Naive B cell (primary cell): Measurements from ENCODE around the gene HNF1B. TPM values are rescaled to one million over a fixed set of nuclear protein-coding genes. Genes with fewer than 3 reads are reported as not detected.
"Not testable (repeated sequence)": the region's sequence is repeated elsewhere in the genome, so short reads cannot be mapped to it uniquely, and the experiment has no call there.

Source experiments
- ATAC-seq, 2 donors: fragments of 150-1000 bp; cut with Tn5 transposase; 2 replicates each; pipeline ENCODE4 v1.10.0; 2021; ENCODE audit warnings: low read depth in 2 of 2, mild to moderate bottlenecking in 2 of 2, moderate library complexity in 2 of 2
- DNase-seq: peaks from one replicate; pipeline ENCODE4 v3.0.0; 2022
- H3K27ac Mint-ChIP-seq, 6 donors: one replicate each; pipeline ENCODE4 v1.8.0; 2020 to 2022; ENCODE audit warnings: mild to moderate bottlenecking in 6 of 6, mixed read lengths in 6 of 6, moderate library complexity in 5 of 6, inconsistent platforms in 2 of 6
- H3K27me3 Mint-ChIP-seq, 3 donors: one replicate each; pipeline ENCODE4 v1.8.0; 2021 to 2022; ENCODE audit warnings: mixed read lengths in 3 of 3, mild to moderate bottlenecking in 1 of 3
- H3K36me3 Mint-ChIP-seq, 2 donors: one replicate each; pipeline ENCODE4 v1.8.0; 2020 to 2022; ENCODE audit warnings: mixed read lengths in 2 of 2, inconsistent platforms in 1 of 2, mild to moderate bottlenecking in 1 of 2
- H3K4me1 Mint-ChIP-seq, 3 donors: one replicate each; pipeline ENCODE4 v1.8.0; 2020 to 2022; ENCODE audit warnings: mixed read lengths in 3 of 3, inconsistent platforms in 1 of 3, mild to moderate bottlenecking in 1 of 3, moderate library complexity in 1 of 3
- H3K4me3 Mint-ChIP-seq, 8 donors: one replicate each; pipeline ENCODE4 v1.8.0; 2020 to 2022; ENCODE audit warnings: mild to moderate bottlenecking in 8 of 8, mixed read lengths in 8 of 8, moderate library complexity in 8 of 8, inconsistent platforms in 2 of 8
- H3K9me3 Mint-ChIP-seq, 7 donors: one replicate each; pipeline ENCODE4 v1.8.0; 2020 to 2022; ENCODE audit warnings: mixed read lengths in 7 of 7, mild to moderate bottlenecking in 5 of 7, inconsistent platforms in 2 of 7, moderate library complexity in 1 of 7
- polyA plus RNA-seq, 6 donors: library from polyadenylated mRNA; unstranded; fragments of 300-500 nt; fragmentation: Illumina TruSeq; gene quantifications; one replicate each; pipeline ENCODE4 v1.2.3, GENCODE V29; 2021; ENCODE audit warnings: low read depth in 6 of 6

Gene HNF1B, protein sequence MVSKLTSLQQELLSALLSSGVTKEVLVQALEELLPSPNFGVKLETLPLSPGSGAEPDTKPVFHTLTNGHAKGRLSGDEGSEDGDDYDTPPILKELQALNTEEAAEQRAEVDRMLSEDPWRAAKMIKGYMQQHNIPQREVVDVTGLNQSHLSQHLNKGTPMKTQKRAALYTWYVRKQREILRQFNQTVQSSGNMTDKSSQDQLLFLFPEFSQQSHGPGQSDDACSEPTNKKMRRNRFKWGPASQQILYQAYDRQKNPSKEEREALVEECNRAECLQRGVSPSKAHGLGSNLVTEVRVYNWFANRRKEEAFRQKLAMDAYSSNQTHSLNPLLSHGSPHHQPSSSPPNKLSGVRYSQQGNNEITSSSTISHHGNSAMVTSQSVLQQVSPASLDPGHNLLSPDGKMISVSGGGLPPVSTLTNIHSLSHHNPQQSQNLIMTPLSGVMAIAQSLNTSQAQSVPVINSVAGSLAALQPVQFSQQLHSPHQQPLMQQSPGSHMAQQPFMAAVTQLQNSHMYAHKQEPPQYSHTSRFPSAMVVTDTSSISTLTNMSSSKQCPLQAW
- under 1 TPM in 1 of 6 donors, not detected in 5; 0.09 TPM for polyA plus RNA-seq

- peaks cover 46 to 77% (median 72%) of the 10 kb centered on the region in 3 donors for H3K27me3 Mint-ChIP-seq
- H3K36me3 Mint-ChIP-seq = no peaks in the 10 kb centered on the region
- peak within 1 kb of the TSS; percentile 45 to 92 (median 86) for H3K4me3 Mint-ChIP-seq
- no peaks in the 10 kb centered on the region for H3K9me3 Mint-ChIP-seq
- peak within 1 kb of the TSS; percentile 23 to 90 (median 84) for H3K27ac Mint-ChIP-seq
- H3K4me1 Mint-ChIP-seq = peaks cover 34 to 43% (median 35%) of the 10 kb centered on the region in 3 donors
- ATAC-seq (peak; percentile 94), DNase-seq (peak; percentile 81)
These were observed at the start of gene HNF1B for GRCh38 chr17:37744961-37745800. Gene HNF1B (minus strand): TSS chr17:37745059. CDS start chr17:37744884, 175 bp downstream.

GRCh38 chr17:37792787-37793186 is 47.9 kb upstream of the HNF1B start:
- Mint-ChIP-seq H3K9me3 (peaks cover 0 to 2% (median 1%) of the 10 kb centered on the region in 7 donors), H3K4me3 (no peak overlapping the region), H3K4me1 (peaks cover 0 to 2% (median 0%) of the 10 kb centered on the region in 3 donors), H3K36me3 (peaks cover 0 to 3% of the 10 kb centered on the region in 2 donors), H3K27ac (peak overlapping the region in 1 of 6 donors; percentile 58), H3K27me3 (peaks cover 6 to 24% (median 22%) of the 10 kb centered on the region in 3 donors)
- DNase-seq = no peak
- ATAC-seq = no peak

DNA sequence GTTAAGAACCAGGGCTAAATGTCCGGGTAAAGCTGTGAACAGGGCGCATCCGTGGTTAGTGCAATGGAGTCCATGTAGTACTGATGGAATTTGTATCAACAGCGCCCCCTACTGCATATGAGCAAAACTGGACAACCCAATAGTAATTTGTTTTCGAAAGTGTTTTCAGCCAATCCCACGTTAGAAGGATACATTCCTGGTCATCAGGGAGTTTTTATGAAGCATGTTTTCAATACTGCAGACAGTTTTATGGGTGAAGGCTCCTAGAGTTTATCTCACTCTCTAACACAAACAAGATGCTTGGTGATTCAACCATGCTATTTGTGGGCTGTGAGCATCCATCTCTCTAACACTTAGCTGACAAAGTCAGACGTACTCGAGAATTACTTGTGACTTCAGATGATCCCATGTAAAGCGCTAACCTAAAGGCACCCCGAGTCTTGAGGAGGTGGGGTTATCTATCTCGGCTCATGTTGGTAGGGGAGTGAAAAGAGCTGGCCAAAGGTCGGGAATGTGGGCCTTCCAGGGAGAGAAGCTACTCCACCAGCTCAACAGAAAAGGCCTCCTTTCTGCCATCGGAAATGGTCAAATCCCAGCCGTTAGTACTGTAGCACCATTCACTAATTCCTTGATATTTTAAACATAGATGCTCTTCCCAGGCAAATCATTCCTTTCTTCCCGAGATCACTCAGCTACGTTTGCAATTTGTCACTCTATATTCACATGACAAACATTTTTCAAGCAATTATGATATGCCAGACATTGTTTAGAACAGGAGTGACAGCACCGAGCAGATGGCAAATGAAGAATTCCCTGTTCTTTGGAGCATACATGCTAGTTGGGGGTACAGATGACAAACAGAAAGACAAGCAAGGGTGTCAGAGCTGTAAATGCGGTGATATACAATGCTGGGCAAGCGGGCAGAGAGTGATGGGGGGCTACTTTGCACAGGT is 46.9 kb upstream of the HNF1B start:
- Mint-ChIP-seq H3K9me3 (no peaks in the 10 kb centered on the region), H3K4me1 (peaks cover 0 to 2% (median 0%) of the 10 kb centered on the region in 3 donors), H3K27ac (no peak overlapping the region), H3K36me3 (no peaks in the 10 kb centered on the region), H3K27me3 (peaks cover 12 to 25% (median 24%) of the 10 kb centered on the region in 3 donors), H3K4me3 (no peak overlapping the region)
- DNase-seq (peak; percentile 50), ATAC-seq (peak; percentile 67 to 83)

DNA sequence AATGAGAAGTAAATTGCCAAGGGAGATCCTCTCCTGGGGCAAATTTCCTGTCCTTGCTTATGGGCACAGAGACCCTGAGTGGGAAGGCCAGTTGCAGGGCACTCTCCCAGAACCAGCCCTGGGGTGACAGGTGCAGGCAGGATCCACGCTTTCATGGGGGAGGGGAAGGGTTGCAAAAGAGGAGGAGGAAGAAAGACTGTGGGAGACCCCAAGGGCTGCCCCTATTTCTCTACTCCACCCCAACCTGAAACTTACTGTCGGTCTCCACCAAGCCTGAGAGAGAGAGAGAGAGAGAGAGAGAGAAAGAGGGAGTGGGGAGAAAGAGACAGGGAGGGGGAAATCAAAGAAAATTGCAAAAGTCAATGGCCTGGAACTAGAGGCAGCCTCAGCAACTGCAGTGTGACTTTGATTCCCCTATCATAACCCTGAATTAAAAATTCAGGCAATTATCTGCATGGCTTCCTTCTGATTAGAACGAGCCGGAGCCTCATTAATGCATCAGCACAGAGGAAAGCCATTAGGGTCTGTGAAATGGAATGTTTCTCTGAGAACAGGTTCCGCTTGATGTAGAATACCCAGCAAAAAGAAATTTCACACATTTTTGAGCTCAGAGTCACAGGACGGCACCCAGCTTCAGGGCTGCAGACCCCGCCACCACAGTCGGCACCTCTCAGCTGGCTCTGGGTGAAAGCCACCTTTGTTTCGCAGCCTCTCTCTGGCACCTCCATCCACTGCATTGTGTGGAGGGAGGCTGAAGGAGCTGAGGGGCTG is 45.1 kb upstream of the HNF1B start:
- no peak overlapping the region for H3K4me3 Mint-ChIP-seq
- no peaks in the 10 kb centered on the region for H3K9me3 Mint-ChIP-seq
- peaks cover 16 to 31% (median 24%) of the 10 kb centered on the region in 3 donors for H3K27me3 Mint-ChIP-seq
- no peak overlapping the region for H3K27ac Mint-ChIP-seq
- peaks cover 0 to 2% (median 0%) of the 10 kb centered on the region in 3 donors for H3K4me1 Mint-ChIP-seq
- DNase-seq (no peak), ATAC-seq (no peak)
- H3K36me3 Mint-ChIP-seq = no peaks in the 10 kb centered on the region

DNA sequence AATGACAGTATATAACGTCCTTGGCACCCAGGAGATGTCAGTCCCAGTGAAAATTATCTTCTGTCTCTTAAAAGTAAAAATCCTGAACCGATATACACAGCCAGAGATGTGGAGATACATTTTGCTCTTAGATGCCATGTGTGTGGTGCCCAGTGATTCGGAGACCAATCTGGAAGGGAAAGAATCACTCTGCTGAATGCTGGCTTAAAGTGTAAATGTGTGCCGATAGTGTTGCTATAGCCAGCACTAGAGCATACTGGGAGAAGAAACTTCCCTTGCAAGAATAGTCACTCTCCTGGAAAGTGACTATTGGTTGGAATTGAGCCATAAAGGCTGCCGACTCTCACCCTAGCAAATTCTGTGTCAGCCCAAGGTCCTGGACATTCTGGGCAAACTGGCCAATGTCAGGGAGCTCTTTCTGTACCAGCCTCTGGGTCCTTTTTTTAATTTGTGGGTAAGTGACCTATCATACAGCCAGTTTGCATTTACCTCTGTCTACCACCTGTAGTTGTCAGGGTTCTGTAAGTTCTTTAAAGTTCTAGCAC is 44.2 kb upstream of the HNF1B start:
- DNase-seq (no peak), ATAC-seq (no peak)
- Mint-ChIP-seq H3K36me3 (no peaks in the 10 kb centered on the region), H3K27me3 (peaks cover 16 to 26% (median 24%) of the 10 kb centered on the region in 3 donors), H3K27ac (no peak overlapping the region), H3K4me1 (peaks cover 0 to 2% (median 0%) of the 10 kb centered on the region in 3 donors), H3K9me3 (no peaks in the 10 kb centered on the region), H3K4me3 (no peak overlapping the region)

- H3K4me1 Mint-ChIP-seq = peaks cover 2 to 3% (median 2%) of the 10 kb centered on the region in 3 donors
- no peak for ATAC-seq
- no peaks in the 10 kb centered on the region for H3K36me3 Mint-ChIP-seq
- no peaks in the 10 kb centered on the region for H3K9me3 Mint-ChIP-seq
- no peak overlapping the region for H3K4me3 Mint-ChIP-seq
- H3K27me3 Mint-ChIP-seq = peaks cover 16 to 24% (median 22%) of the 10 kb centered on the region in 3 donors
- no peak overlapping the region for H3K27ac Mint-ChIP-seq
- no peak for DNase-seq
These were observed 43.7 kb upstream of the HNF1B start for GRCh38 chr17:37788526-37788925.

DNA sequence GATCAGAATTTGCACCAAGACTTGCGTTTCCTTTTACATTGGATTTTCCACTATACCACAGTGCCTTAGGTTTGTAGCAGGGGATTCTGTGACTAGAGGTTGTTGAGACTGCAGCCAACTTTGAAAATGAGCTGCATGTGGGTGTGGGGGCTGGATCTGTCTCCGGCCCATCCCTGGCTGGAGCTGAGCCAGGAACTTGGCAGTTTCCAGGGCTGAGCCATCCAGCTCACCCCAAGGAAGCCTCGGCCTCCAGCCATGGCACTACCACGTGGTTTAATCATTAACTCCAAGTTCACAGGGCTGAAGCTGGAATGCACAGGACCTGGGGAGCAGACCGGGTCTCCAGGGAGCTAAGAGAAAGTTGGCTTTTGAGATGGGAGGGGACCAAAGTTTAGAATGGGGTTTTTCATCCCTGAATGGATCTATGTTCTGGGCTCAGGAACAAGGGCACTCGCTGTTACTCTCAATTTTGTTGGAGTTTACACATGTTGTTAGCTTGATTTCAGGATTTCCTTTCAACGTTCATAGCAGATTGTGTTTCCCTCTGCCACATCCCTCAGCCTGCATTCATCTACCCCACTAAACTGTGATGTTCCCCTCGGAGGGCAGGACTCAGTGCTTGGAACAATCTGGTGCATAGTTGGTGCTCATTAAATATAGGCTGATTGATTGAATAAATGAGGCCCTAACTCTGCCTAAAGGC is 42.3 kb upstream of the HNF1B start:
- ATAC-seq = no peak
- H3K36me3 Mint-ChIP-seq = no peaks in the 10 kb centered on the region
- no peak overlapping the region for H3K27ac Mint-ChIP-seq
- no peak for DNase-seq
- peaks cover 11 to 16% (median 14%) of the 10 kb centered on the region in 3 donors for H3K4me1 Mint-ChIP-seq
- no peaks in the 10 kb centered on the region for H3K9me3 Mint-ChIP-seq
- peaks cover 16 to 22% (median 20%) of the 10 kb centered on the region in 3 donors for H3K27me3 Mint-ChIP-seq
- no peak overlapping the region for H3K4me3 Mint-ChIP-seq

DNA sequence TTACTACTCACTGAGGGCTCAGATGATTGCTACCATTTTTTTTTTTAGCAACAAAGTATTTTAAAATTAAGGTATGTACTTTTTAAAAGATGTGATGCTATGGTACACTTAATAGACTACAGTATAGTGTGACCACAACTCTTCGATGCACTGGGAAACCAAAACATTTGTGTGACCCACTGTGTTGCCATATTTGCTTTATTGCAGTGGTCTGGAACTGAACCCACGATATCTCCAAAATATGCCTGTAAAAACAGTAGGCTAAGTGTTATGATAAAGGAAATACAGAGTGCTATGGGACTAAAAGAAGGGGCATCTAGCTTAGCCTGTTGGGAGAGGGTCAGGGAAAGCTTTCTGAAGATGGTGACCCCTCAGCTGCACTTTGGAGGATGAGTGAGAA is 41.6 kb upstream of the HNF1B start:
- Mint-ChIP-seq H3K36me3 (no peaks in the 10 kb centered on the region), H3K27ac (peak overlapping the region in 1 of 6 donors; percentile 6), H3K27me3 (peaks cover 14 to 22% (median 19%) of the 10 kb centered on the region in 3 donors), H3K4me1 (peaks cover 12 to 18% (median 18%) of the 10 kb centered on the region in 3 donors), H3K4me3 (no peak overlapping the region), H3K9me3 (no peaks in the 10 kb centered on the region)
- DNase-seq (no peak), ATAC-seq (no peak)

- ATAC-seq (peak; percentile 40 to 46), DNase-seq (peak; percentile 47)
- not testable (repeated sequence) for H3K27me3 Mint-ChIP-seq, H3K36me3 Mint-ChIP-seq, H3K9me3 Mint-ChIP-seq
- Mint-ChIP-seq H3K4me1 (peaks cover 12 to 18% (median 15%) of the 10 kb centered on the region in 3 donors), H3K4me3 (peak overlapping the region in 1 of 8 donors; percentile 35), H3K27ac (peak overlapping the region in 3 of 6 donors; percentile 53 to 83 (median 58))
These were observed 37.6 kb upstream of the HNF1B start for GRCh38 chr17:37782460-37782859.

DNA sequence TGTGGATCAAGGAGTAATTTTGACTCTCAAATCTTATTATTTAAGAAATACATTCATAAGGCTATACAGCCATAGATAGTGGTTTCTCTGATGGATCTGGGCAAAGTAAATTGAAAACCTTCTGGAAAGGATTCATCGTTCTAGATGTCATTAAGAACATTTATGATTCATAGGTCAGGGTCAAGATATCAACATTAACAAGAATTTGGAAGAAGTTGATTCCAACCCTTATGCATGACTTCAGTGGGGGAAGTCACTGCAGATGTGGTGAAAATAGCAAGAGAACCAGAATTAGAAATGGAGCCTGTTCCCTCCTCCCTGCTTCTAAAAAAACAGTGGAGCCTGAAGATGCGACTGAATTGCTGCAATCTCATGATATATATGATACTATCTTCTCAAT is 36.6 kb upstream of the HNF1B start:
- peaks cover 12 to 18% (median 15%) of the 10 kb centered on the region in 3 donors for H3K4me1 Mint-ChIP-seq
- H3K4me3 Mint-ChIP-seq = no peak overlapping the region
- no peaks in the 10 kb centered on the region for H3K36me3 Mint-ChIP-seq
- H3K27ac Mint-ChIP-seq = peak overlapping the region in 1 of 6 donors; percentile 11
- no peaks in the 10 kb centered on the region for H3K9me3 Mint-ChIP-seq
- ATAC-seq (no peak), DNase-seq (no peak)
- H3K27me3 Mint-ChIP-seq = peaks cover 1 to 5% (median 3%) of the 10 kb centered on the region in 3 donors

GRCh38 chr17:37779554-37779953 is 34.7 kb upstream of the HNF1B start:
- no peak overlapping the region for H3K4me3 Mint-ChIP-seq
- no peak for ATAC-seq
- no peaks in the 10 kb centered on the region for H3K36me3 Mint-ChIP-seq
- no peaks in the 10 kb centered on the region for H3K9me3 Mint-ChIP-seq
- DNase-seq = no peak
- peaks cover 15 to 25% (median 25%) of the 10 kb centered on the region in 3 donors for H3K4me1 Mint-ChIP-seq
- H3K27ac Mint-ChIP-seq = no peak overlapping the region
- peaks cover 0 to 5% (median 0%) of the 10 kb centered on the region in 3 donors for H3K27me3 Mint-ChIP-seq
